ENCODE measurements around the gene ADGRG1.

Gene ADGRG1

DNA sequence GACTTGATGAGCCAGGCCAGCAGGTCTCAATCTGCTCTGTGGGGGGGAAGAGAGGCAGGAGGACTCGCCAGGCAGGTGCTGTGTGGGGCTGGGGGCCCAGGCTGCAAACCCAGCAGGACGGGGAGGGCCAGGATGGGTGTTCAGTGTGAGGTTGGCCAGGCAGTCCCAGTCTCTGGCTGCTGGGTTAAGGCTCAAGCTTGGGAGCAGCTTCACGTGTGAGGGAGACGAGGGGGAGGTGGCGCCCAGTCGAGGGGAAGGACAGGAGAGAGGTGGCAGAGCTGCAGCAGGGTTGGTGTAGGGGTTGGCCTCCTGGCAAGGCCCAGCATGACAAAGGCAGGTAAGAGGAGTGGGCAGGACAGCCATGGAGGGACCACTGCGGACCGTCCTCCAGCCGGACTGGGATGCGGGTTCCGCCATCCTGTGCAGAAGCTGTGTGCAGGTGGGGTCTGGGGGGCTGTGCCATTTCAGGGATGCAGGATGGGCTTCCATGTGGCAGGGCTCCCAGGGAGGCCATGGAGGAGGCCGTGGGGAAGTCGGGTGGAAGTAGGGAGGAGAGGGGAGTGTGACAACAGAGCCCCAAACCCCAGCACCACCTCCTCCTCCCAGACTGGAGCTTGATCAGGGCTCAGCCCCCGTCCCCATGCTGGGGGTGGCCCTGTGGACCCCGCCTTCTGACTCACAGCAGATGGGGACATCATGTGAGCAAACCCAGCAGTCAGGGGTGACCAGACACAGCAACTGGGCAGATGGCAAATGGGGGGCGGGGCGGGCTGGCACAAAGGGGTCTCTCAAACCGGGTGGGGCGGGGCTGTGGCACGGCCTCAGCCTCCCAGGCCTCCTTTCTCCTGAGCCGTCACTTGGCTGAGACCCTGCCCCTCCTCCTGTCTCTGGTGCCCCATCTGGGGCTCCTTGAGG, 2.8 kb downstream of the ADGRG1 start:
- Histone ChIP-seq H3K4me3 (ENCODE audit: extremely low read depth, insufficient read depth, low read length, poor library complexity, severe bottlenecking) (no peak overlapping the region), H3K36me3 (ENCODE audit: control insufficient read depth, insufficient read depth, low read length) (no peaks in the 10 kb centered on the region), H3K9me3 (ENCODE audit: control insufficient read depth, low read length) (no peaks in the 10 kb centered on the region), H3K27ac (ENCODE audit: low read depth, low read length, severe bottlenecking) (no peak overlapping the region), H3K4me1 (ENCODE audit: control insufficient read depth, insufficient read depth, low read length, poor library complexity, severe bottlenecking) (peaks cover 22% of the 10 kb centered on the region)
- 85 to 91% methylated on average over 14 to 16 of the region's 21 CpGs for WGBS, 2 experiments (ENCODE audit: insufficient coverage in 2 of 2)

DNA sequence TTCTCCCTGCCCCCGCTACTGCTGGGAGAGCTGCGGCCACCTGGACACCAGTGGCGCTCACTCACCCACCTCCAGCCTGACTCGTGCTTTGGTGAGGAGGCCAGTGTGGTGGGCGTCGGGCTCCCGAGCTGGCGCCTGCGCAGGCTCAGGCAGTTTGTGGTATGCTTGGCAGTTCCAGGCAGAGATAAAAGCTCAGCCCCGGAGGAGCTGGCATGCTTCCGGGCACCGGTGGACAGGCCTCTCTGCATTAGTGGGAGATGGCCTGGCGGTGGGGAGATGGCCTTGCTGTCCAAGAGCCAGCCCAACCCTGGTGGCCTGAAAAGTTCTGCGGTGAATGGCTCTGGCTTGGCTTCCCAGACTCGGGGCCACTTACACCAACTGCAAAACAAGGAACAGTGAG, 4.1 kb downstream of the ADGRG1 start:
- Histone ChIP-seq H3K4me3 (ENCODE audit: extremely low read depth, insufficient read depth, low read length, poor library complexity, severe bottlenecking) (no peak overlapping the region), H3K9me3 (ENCODE audit: control insufficient read depth, low read length) (no peaks in the 10 kb centered on the region), H3K4me1 (ENCODE audit: control insufficient read depth, insufficient read depth, low read length, poor library complexity, severe bottlenecking) (peaks cover 31% of the 10 kb centered on the region), H3K27ac (ENCODE audit: low read depth, low read length, severe bottlenecking) (no peak overlapping the region), H3K36me3 (ENCODE audit: control insufficient read depth, insufficient read depth, low read length) (no peaks in the 10 kb centered on the region)
- WGBS, 2 experiments (ENCODE audit: insufficient coverage in 2 of 2): 94 to 97% methylated on average over 14 to 15 of the region's 15 CpGs

DNA sequence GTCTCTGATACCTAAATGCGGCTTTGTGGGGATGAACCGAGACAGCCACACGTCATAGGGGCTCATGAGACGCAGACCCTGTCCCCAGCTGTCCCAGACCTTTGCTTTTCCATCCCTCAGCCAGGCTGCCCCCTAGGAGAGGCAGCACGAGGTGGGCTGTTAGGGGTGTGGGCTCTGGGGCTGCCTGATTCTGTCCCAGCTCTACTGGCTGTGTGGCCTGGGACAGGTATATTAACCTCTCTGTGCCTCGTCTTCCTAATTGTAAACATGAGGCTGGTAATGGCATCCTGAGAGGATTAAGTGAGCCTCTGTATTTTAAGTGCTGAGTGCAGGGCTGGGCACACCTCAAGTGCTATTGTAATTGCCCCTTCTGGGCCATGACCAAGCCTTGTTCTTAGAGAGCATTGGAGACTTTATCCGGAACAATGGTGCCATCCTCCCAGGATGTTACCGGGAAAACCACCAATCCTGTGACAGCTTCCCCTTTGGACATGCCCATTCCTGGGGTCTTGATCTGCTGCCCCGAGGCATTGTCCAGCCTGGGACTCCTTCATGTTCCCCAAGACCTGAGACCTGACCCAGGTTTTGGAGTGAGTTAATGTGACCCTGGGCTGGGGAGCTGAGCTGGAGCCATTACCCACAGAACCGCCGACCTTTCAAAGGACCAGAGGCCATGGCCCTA, 5.1 kb downstream of the ADGRG1 start:
- no peak overlapping the region for H3K27ac ChIP-seq (ENCODE audit: low read depth, low read length, severe bottlenecking)
- no peaks in the 10 kb centered on the region for H3K9me3 ChIP-seq (ENCODE audit: control insufficient read depth, low read length)
- no peak overlapping the region for H3K4me3 ChIP-seq (ENCODE audit: extremely low read depth, insufficient read depth, low read length, poor library complexity, severe bottlenecking)
- WGBS, 2 experiments (ENCODE audit: insufficient coverage in 2 of 2): 93% methylated on average over 11 of the region's 11 CpGs
- H3K4me1 ChIP-seq (ENCODE audit: control insufficient read depth, insufficient read depth, low read length, poor library complexity, severe bottlenecking): peaks cover 28% of the 10 kb centered on the region
- no peaks in the 10 kb centered on the region for H3K36me3 ChIP-seq (ENCODE audit: control insufficient read depth, insufficient read depth, low read length)

DNA sequence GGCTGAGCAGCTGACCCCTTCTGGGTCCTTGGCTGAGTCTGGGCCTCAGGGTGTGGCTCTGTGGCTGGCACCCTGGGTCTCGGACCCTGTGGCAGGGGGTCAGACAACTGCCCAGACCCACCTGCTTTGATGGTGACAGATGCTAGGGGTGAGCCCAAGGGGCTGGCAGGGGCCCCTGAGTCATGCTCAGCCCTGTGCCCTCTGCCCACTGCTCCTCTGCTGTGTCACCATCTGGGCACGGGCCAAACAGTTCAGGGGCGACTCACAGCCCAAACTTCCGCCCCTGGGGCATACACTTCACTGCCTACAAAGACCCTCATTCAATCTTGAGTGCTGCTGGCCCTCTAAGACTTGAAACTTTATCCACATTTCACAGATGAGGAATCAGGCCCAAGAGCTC, 5.7 kb downstream of the ADGRG1 start:
- no peaks in the 10 kb centered on the region for H3K9me3 ChIP-seq (ENCODE audit: control insufficient read depth, low read length)
- no peaks in the 10 kb centered on the region for H3K36me3 ChIP-seq (ENCODE audit: control insufficient read depth, insufficient read depth, low read length)
- H3K27ac ChIP-seq (ENCODE audit: low read depth, low read length, severe bottlenecking): no peak overlapping the region
- WGBS, 2 experiments (ENCODE audit: insufficient coverage in 2 of 2): 86 to 94% methylated on average over 3 to 4 of the region's 4 CpGs
- H3K4me3 ChIP-seq (ENCODE audit: extremely low read depth, insufficient read depth, low read length, poor library complexity, severe bottlenecking): no peak overlapping the region
- peaks cover 26% of the 10 kb centered on the region for H3K4me1 ChIP-seq (ENCODE audit: control insufficient read depth, insufficient read depth, low read length, poor library complexity, severe bottlenecking)

DNA sequence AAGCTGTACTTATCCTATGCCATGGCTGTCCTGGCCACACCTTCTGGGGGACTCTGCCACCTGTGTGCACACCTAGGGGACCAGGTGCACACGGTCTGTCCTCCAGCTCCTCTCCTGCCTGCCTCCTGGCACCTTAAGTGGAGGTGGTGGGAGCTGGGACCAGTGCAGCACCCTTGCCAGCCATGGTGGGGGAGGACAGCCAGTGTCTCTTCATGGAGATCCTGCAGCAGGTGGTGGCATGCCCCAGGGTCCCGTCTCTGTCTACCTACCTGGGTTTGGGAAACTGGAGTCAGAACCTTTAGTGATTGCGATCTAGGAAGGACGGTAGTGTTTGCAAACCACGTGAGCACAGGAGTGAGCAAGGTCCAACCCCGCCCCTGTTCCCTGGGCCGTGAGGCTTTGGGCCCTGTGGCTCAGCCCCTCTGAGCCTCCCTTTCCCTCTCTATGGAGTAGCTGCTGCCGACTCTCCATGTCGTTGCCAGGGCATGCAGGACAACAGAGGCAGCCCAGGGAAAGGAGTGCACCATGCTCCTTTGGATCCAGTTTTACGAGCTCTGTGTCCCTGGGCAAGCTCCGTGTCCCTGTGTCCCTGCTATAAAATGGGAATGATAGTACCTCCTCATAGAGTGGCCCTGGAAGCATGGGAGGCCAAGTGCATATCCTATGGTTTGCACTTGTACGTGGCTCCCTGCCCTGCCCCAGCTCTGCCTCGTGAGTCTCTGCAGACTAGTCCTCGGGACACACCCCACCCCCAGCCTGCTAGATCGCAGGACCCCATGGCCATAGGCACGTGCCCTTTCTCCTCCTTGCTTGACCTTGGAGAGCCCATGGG, 7.1 kb downstream of the ADGRG1 start:
- Histone ChIP-seq H3K36me3 (ENCODE audit: control insufficient read depth, insufficient read depth, low read length) (no peaks in the 10 kb centered on the region), H3K9me3 (ENCODE audit: control insufficient read depth, low read length) (no peaks in the 10 kb centered on the region), H3K27ac (ENCODE audit: low read depth, low read length, severe bottlenecking) (no peak overlapping the region), H3K4me3 (ENCODE audit: extremely low read depth, insufficient read depth, low read length, poor library complexity, severe bottlenecking) (no peak overlapping the region), H3K4me1 (ENCODE audit: control insufficient read depth, insufficient read depth, low read length, poor library complexity, severe bottlenecking) (peaks cover 26% of the 10 kb centered on the region)
- WGBS, 2 experiments (ENCODE audit: insufficient coverage in 2 of 2): 78 to 83% methylated on average over 14 of the region's 16 CpGs

DNA sequence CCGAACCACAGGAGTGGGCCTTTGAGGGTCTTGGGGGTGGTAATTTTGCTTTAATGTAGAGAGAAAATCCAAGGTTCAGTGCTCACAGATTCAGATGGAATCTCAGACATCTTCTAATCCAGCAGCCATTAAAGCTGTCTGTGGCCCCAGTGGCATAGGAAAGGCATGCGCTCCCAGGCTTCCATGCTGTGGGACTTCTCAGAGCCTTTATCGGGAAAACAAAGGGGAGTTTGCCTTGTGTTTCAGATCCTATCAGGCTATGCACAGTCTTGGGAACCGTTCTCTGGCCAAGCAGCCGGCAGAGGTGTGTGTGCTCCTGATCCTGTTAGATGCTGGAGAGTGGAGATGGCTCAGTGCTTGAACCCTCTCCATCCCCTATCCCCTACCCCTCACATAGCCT, 7.8 kb downstream of the ADGRG1 start:
- H3K36me3 ChIP-seq (ENCODE audit: control insufficient read depth, insufficient read depth, low read length): no peaks in the 10 kb centered on the region
- peaks cover 26% of the 10 kb centered on the region for H3K4me1 ChIP-seq (ENCODE audit: control insufficient read depth, insufficient read depth, low read length, poor library complexity, severe bottlenecking)
- H3K4me3 ChIP-seq (ENCODE audit: extremely low read depth, insufficient read depth, low read length, poor library complexity, severe bottlenecking): no peak overlapping the region
- WGBS, 2 experiments (ENCODE audit: insufficient coverage in 2 of 2): 88 to 90% methylated on average over 2 to 3 of the region's 5 CpGs
- no peak overlapping the region for H3K27ac ChIP-seq (ENCODE audit: low read depth, low read length, severe bottlenecking)
- no peaks in the 10 kb centered on the region for H3K9me3 ChIP-seq (ENCODE audit: control insufficient read depth, low read length)

DNA sequence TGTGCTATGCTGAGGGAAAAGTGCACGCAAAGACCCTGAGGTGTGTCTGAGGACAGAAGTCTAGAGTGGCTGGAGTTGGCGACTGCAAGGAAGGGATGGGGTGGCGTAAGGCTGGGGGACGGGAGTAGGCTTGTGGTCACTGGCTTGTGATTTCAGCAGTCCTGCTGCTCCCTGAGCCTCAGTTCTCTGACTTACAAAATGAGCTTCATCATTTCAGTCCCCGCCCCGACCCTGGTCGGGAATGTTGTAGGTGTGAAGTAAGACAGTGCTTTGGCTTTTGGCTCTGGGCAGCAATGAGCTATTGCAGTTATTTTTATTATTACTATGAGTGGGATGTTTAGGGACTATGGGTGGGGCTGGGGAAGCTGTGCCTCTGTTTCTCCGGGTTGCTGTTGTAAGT, 8.6 kb downstream of the ADGRG1 start:
- H3K4me3 ChIP-seq (ENCODE audit: extremely low read depth, insufficient read depth, low read length, poor library complexity, severe bottlenecking): no peak overlapping the region
- peaks cover 26% of the 10 kb centered on the region for H3K4me1 ChIP-seq (ENCODE audit: control insufficient read depth, insufficient read depth, low read length, poor library complexity, severe bottlenecking)
- peak overlapping the region; percentile 64 for H3K27ac ChIP-seq (ENCODE audit: low read depth, low read length, severe bottlenecking)
- no peaks in the 10 kb centered on the region for H3K9me3 ChIP-seq (ENCODE audit: control insufficient read depth, low read length)
- H3K36me3 ChIP-seq (ENCODE audit: control insufficient read depth, insufficient read depth, low read length): no peaks in the 10 kb centered on the region
- 84 to 95% methylated on average over 4 to 5 of the region's 8 CpGs for WGBS, 2 experiments (ENCODE audit: insufficient coverage in 2 of 2)

DNA sequence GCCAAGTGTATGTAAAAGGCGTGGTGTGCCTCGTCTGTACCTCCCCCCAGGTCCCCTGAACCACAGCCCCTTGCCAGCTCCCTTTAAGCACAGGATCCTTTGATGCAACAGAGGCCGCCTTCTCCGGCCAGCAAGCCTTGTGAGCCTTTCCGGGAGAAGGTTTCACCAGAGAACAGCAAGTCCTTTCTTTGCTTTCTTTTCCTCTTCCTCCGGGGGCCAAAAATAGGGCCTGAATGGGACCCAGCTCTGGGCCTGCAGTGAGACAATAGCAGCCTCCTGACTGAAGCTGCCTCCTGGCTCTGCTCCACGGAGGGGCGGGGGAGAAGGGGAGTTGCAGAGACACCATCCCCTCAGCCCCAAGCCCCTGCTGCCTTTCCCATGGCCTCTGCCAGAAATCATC, 9.0 kb downstream of the ADGRG1 start:
- Histone ChIP-seq H3K4me3 (ENCODE audit: extremely low read depth, insufficient read depth, low read length, poor library complexity, severe bottlenecking) (no peak overlapping the region), H3K27ac (ENCODE audit: low read depth, low read length, severe bottlenecking) (peak overlapping the region; percentile 64), H3K36me3 (ENCODE audit: control insufficient read depth, insufficient read depth, low read length) (no peaks in the 10 kb centered on the region), H3K9me3 (ENCODE audit: control insufficient read depth, low read length) (no peaks in the 10 kb centered on the region), H3K4me1 (ENCODE audit: control insufficient read depth, insufficient read depth, low read length, poor library complexity, severe bottlenecking) (peaks cover 26% of the 10 kb centered on the region)
- 43 to 51% methylated on average over 7 to 8 of the region's 8 CpGs for WGBS, 2 experiments (ENCODE audit: insufficient coverage in 2 of 2)

DNA sequence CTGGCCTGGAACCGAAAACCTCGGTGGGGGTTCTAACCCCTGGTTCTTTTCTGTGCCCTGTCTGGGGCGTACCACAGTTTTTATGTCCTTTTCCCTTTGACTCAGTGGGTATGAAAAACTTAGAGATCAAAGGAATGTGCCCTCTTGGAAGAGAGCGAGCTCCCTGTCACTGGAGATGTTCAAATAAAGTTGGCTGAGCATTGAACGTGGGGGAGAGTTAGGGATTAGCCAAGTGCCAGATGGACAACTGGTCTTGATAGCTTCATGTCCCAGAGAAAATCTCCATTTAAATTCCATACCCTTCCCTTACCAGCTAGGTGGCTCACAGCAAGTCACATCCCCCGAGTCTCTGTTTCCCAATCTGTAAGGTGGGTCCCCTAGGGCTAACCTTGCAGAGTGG, 9.5 kb downstream of the ADGRG1 start:
- peak overlapping the region; percentile 64 for H3K27ac ChIP-seq (ENCODE audit: low read depth, low read length, severe bottlenecking)
- peaks cover 26% of the 10 kb centered on the region for H3K4me1 ChIP-seq (ENCODE audit: control insufficient read depth, insufficient read depth, low read length, poor library complexity, severe bottlenecking)
- no peak overlapping the region for H3K4me3 ChIP-seq (ENCODE audit: extremely low read depth, insufficient read depth, low read length, poor library complexity, severe bottlenecking)
- H3K36me3 ChIP-seq (ENCODE audit: control insufficient read depth, insufficient read depth, low read length): no peaks in the 10 kb centered on the region
- 80 to 92% methylated on average over 4 to 6 of the region's 6 CpGs for WGBS, 2 experiments (ENCODE audit: insufficient coverage in 2 of 2)
- H3K9me3 ChIP-seq (ENCODE audit: control insufficient read depth, low read length): no peaks in the 10 kb centered on the region

DNA sequence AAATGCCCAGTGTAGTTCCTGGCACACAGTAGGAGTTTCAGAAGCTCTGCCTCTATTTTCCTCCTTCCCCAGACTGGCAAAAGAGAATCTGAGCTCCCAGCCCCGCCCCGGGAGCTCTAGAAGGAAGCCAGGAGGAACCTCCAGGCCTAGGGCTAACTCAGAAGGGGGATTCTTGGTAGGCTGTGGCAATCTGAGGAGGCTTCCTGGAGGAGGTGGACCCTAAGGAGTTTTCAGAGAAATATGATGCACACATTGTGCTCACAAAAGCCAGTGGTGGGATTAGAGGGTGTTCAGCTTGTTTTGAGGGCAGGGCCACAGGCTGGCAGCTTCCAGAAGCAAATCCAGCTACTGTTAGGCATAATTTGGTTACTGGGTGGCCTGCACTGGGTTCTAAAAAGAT, 10.0 kb downstream of the ADGRG1 start:
- H3K36me3 ChIP-seq (ENCODE audit: control insufficient read depth, insufficient read depth, low read length): no peaks in the 10 kb centered on the region
- no peaks in the 10 kb centered on the region for H3K9me3 ChIP-seq (ENCODE audit: control insufficient read depth, low read length)
- H3K4me3 ChIP-seq (ENCODE audit: extremely low read depth, insufficient read depth, low read length, poor library complexity, severe bottlenecking): no peak overlapping the region
- 80 to 100% methylated on average over 1 to 2 of the region's 2 CpGs for whole genome bisulfite sequencing, 2 experiments (ENCODE audit: insufficient coverage in 2 of 2)
- H3K4me1 ChIP-seq (ENCODE audit: control insufficient read depth, insufficient read depth, low read length, poor library complexity, severe bottlenecking): peaks cover 29% of the 10 kb centered on the region
- no peak overlapping the region for H3K27ac ChIP-seq (ENCODE audit: low read depth, low read length, severe bottlenecking)

Measured in mesodermal cell (in vitro differentiated cells).